Endodermal cell (in vitro differentiated cells): ENCODE results near the gene ASCC3. TPM values are rescaled to one million over a fixed set of nuclear protein-coding genes. Genes with fewer than 3 reads are reported as not detected.

Source experiments
- DNase-seq: peaks from one replicate; pipeline ENCODE4 v3.0.0-alpha.2; 2017
- H3K27ac ChIP-seq: 2 replicates; pipeline ENCODE4 v1.5.1; 2013; ENCODE audit warnings: mild to moderate bottlenecking, low read depth, low read length, moderate library complexity
- H3K27me3 ChIP-seq: 2 replicates; pipeline ENCODE4 v1.6.1; 2013; ENCODE audit warnings: mild to moderate bottlenecking, low read length, moderate library complexity; ENCODE audit not compliant: insufficient read depth, control insufficient read depth, poor library complexity, severe bottlenecking
- H3K36me3 ChIP-seq: 2 replicates; pipeline ENCODE4 v1.7.0; 2013; ENCODE audit warnings: mild to moderate bottlenecking, low read length, moderate library complexity; ENCODE audit not compliant: control insufficient read depth, insufficient read depth
- H3K4me1 ChIP-seq: one replicate; pipeline ENCODE4 v1.7.0; 2013; ENCODE audit warnings: low read length; ENCODE audit not compliant: control insufficient read depth, insufficient read depth
- H3K4me3 ChIP-seq: 2 replicates; pipeline ENCODE4 v1.5.1; 2013; ENCODE audit warnings: mild to moderate bottlenecking, low read length, moderate library complexity
- H3K9ac ChIP-seq: 2 replicates; pipeline ENCODE4 v1.6.1; 2013; ENCODE audit warnings: mild to moderate bottlenecking, low read length, moderate library complexity; ENCODE audit not compliant: poor library complexity, severe bottlenecking; ENCODE audit errors: extremely low read depth
- H3K9me3 ChIP-seq: 2 replicates; pipeline ENCODE4 v1.6.1; 2013; ENCODE audit warnings: mild to moderate bottlenecking, low read length, moderate library complexity; ENCODE audit not compliant: control insufficient read depth
- H3K27ac Mint-ChIP-seq: 2 replicates; pipeline ENCODE4 v1.8.0; 2020; ENCODE audit warnings: mixed read lengths
- H3K27me3 Mint-ChIP-seq: 2 replicates; pipeline ENCODE4 v1.8.0; 2021; ENCODE audit warnings: mild to moderate bottlenecking, mixed read lengths; ENCODE audit not compliant: insufficient read depth
- H3K36me3 Mint-ChIP-seq: 2 replicates; pipeline ENCODE4 v1.8.0; 2020; ENCODE audit warnings: low read depth, mixed read lengths
- H3K4me1 Mint-ChIP-seq: 2 replicates; pipeline ENCODE4 v1.8.0; 2020; ENCODE audit warnings: mixed read lengths
- H3K4me3 Mint-ChIP-seq: 2 replicates; pipeline ENCODE4 v1.8.0; 2020; ENCODE audit warnings: mild to moderate bottlenecking, moderate library complexity, mixed read lengths
- H3K9me3 Mint-ChIP-seq: 2 replicates; pipeline ENCODE4 v1.8.0; 2020; ENCODE audit warnings: mild to moderate bottlenecking, mixed read lengths
- CTCF ChIP-seq: fragments of 200-600 bp; sonication (generic); conservative IDR thresholded peaks from 2 replicates; pipeline ENCODE4 v1.5.0; 2021; ENCODE audit warnings: antibody characterized with exemption, mild to moderate bottlenecking
- WGBS, 2 experiments: methylation state at CpG; one replicate each; pipeline versions ENCODE4 v1.1.5 to v1.1.7; 2013; ENCODE audit warnings: missing lambda C conversion rate in 2 of 2, mixed read lengths in 1 of 2; ENCODE audit not compliant: insufficient coverage in 1 of 2, insufficient read length in 1 of 2; 5-methylcytosine and 5-hydroxymethylcytosine counted together
- total RNA-seq, 2 donors: library from RNA; stranded (reverse); fragmentation: NEBNext Ultra II Directional in 1 of 2; extraction: Animal tissue kit (Norgen Biotek cat#: 25700) in 1 of 2; gene quantifications; 2 replicates in 1 of 2; 3 replicates in 1 of 2; pipeline ENCODE4 v1.2.1, GENCODE V29; 2021

ASCC3 gene
- total RNA-seq, 2 donors from 2014 or later: 40.0 to 41.1 TPM

DNA sequence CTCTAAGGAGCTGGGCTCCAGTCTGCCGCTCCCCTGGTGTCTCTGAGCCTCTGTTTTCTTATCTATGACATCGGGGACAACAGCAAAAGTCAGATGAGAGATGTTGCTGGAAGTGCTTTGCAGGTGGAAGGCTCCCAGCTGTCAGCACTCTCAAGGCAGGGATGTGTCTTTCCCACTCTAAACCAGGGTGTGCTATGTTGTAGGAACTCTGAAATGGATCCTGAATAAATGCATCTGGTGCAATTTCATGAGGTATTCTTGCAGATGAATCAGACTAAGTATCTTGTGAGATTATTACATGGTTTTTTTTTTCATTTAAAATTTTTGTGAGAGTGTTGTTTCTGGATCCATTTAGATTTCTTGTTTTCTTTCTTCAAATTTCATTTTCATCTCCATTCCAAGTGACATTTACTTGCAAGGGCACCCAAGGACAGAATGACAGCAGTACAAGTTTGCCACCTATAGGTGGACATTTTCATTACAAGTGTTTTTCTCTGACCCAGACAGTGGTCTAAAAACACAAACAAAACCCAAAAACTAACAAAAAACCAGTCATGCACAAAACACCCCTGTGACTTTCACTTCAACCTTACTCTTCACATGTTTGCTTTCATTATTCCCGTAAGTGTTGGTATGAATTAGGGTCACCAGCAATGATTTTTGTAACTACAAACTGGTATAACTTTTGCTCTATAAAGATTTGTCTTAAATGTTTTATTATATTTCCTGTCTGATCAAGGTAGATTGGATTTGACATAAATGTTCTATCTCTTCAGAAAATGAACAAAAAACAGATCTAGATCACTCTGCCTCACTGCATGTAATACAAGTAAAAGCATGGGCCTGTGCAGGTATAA, 401.7 kb downstream of the ASCC3 start:
- Histone ChIP-seq H3K9ac (no peak overlapping the region), H3K9me3 (no peaks in the 10 kb centered on the region), H3K4me3 (no peak overlapping the region), H3K36me3 (no peaks in the 10 kb centered on the region), H3K4me1 (no peaks in the 10 kb centered on the region), H3K27me3 (peaks cover 5% of the 10 kb centered on the region), H3K27ac (no peak overlapping the region)
- H3K9me3 Mint-ChIP-seq: no peaks in the 10 kb centered on the region
- no peaks in the 10 kb centered on the region for H3K36me3 Mint-ChIP-seq
- no peak overlapping the region for H3K27ac Mint-ChIP-seq
- peaks cover 14% of the 10 kb centered on the region for H3K27me3 Mint-ChIP-seq
- H3K4me3 Mint-ChIP-seq: no peak overlapping the region
- DNase-seq: no peak
- 75 to 83% methylated on average over 1 to 3 of the region's 3 CpGs for WGBS, 2 experiments
- no peaks in the 10 kb centered on the region for H3K4me1 Mint-ChIP-seq
- TF ChIP-seq CTCF: peak; percentile 91

DNA sequence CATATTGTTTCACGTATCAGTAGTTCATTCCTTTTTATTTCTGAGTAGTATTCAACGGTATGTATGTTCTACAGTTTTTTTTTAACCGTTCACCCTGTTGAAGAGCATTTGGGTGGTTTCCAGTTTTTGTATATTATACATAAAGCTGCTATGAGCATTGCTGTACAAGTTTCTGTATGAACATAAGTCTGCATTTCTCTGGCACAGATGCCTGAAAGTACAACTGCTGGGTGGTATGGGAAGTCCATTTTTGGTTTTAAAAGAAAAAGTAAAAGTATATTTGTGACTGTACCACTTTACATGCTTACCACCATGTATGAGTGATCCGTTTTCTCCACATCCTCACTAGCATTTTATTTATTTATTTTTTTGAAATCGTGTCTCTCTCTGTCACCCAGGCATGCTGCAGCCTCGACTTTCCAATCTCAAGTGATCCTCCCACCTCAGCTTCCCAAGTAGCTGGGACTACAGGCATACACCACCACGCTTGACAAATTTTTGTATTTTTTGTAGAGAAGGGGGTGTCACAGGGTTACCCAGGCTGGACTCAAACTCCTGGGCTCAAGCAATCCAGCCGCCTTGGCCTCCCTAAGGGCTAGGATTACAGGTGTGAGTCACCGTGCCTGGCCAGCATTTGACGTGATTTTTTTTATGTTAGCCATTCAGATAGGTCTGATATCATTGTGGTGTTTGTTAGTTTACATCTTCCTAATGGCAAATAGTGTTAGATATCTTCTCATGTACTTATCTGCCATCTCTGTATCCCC, 405.4 kb downstream of the ASCC3 start:
- Mint-ChIP-seq H3K27me3 (peaks cover 38% of the 10 kb centered on the region), H3K27ac (no peak overlapping the region), H3K9me3 (no peaks in the 10 kb centered on the region), H3K4me1 (peaks cover 10% of the 10 kb centered on the region), H3K4me3 (no peak overlapping the region), H3K36me3 (no peaks in the 10 kb centered on the region)
- TF ChIP-seq CTCF: no peak
- H3K27me3 ChIP-seq: peaks cover 40% of the 10 kb centered on the region
- 88 to 90% methylated on average over 4 to 10 of the region's 10 CpGs for WGBS, 2 experiments
- no peak overlapping the region for H3K9ac ChIP-seq
- H3K36me3 ChIP-seq: no peaks in the 10 kb centered on the region
- no peak for DNase-seq
- no peak overlapping the region for H3K4me3 ChIP-seq
- H3K27ac ChIP-seq: no peak overlapping the region
- peaks cover 14% of the 10 kb centered on the region for H3K4me1 ChIP-seq
- H3K9me3 ChIP-seq: no peaks in the 10 kb centered on the region

DNA sequence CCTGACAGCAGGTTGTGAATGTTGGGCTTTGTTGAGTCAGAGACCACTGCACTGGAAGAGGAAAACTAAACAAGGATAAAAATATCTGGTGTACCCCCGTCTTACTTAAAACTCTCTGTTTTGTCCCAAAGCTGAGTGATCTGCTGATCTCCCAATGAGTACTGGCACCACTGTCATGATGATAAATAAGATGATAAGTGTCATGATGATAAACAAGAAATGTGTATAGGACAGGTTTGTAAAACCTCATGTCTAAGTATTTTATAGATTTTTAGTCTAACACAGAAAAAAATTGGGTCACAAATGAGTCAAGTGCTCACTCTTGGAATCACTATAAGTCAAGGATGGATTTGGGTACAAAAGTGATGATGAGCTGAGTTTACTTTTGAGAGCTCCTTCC, 407.9 kb downstream of the ASCC3 start:
- WGBS, 2 experiments: 67 to 96% methylated on average over 1 of the region's 1 CpG
- no peak overlapping the region for H3K4me3 Mint-ChIP-seq

More for the DNA sequence above, 407.9 kb downstream of the ASCC3 start:
- no peak overlapping the region for H3K4me3 ChIP-seq
- H3K9me3 ChIP-seq: no peaks in the 10 kb centered on the region
- no peaks in the 10 kb centered on the region for H3K36me3 Mint-ChIP-seq
- H3K36me3 ChIP-seq: no peaks in the 10 kb centered on the region
- DNase-seq: no peak
- peaks cover 14% of the 10 kb centered on the region for H3K4me1 ChIP-seq
- no peak overlapping the region for H3K27ac ChIP-seq
- no peak overlapping the region for H3K27ac Mint-ChIP-seq
- H3K9me3 Mint-ChIP-seq: no peaks in the 10 kb centered on the region
- H3K27me3 ChIP-seq: peaks cover 66% of the 10 kb centered on the region
- no peak overlapping the region for H3K9ac ChIP-seq
- TF ChIP-seq CTCF: no peak
- H3K27me3 Mint-ChIP-seq: peaks cover 38% of the 10 kb centered on the region
- peaks cover 13% of the 10 kb centered on the region for H3K4me1 Mint-ChIP-seq
